ENCODE results near the gene MPV17L2. TPM values are rescaled to one million over a fixed set of nuclear protein-coding genes. Genes with fewer than 3 reads are reported as not detected.

Gene MPV17L2
- total and polyA plus RNA-seq, 10 of the 15 experiments (the other 5 are each of a cell fraction or from before 2014, with no cell fraction given), result 5.1 to 57.2 (median 22.9) TPM

- TF ChIP-seq, protein P1, sequence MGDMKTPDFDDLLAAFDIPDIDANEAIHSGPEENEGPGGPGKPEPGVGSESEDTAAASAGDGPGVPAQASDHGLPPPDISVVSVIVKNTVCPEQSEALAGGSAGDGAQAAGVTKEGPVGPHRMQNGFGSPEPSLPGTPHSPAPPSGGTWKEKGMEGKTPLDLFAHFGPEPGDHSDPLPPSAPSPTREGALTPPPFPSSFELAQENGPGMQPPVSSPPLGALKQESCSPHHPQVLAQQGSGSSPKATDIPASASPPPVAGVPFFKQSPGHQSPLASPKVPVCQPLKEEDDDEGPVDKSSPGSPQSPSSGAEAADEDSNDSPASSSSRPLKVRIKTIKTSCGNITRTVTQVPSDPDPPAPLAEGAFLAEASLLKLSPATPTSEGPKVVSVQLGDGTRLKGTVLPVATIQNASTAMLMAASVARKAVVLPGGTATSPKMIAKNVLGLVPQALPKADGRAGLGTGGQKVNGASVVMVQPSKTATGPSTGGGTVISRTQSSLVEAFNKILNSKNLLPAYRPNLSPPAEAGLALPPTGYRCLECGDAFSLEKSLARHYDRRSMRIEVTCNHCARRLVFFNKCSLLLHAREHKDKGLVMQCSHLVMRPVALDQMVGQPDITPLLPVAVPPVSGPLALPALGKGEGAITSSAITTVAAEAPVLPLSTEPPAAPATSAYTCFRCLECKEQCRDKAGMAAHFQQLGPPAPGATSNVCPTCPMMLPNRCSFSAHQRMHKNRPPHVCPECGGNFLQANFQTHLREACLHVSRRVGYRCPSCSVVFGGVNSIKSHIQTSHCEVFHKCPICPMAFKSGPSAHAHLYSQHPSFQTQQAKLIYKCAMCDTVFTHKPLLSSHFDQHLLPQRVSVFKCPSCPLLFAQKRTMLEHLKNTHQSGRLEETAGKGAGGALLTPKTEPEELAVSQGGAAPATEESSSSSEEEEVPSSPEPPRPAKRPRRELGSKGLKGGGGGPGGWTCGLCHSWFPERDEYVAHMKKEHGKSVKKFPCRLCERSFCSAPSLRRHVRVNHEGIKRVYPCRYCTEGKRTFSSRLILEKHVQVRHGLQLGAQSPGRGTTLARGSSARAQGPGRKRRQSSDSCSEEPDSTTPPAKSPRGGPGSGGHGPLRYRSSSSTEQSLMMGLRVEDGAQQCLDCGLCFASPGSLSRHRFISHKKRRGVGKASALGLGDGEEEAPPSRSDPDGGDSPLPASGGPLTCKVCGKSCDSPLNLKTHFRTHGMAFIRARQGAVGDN (IDR thresholded peaks at IDR 0.05), result peak; percentile 39
- TF ChIP-seq RUNX3 (IDR thresholded peaks at IDR 0.05; ENCODE audit: low read length) (peak; percentile 37; the same call in 1 of the 2 replicates), ZNF217 (IDR thresholded peaks at IDR 0.05) (no peak), TAF1 (IDR thresholded peaks at IDR 0.05; ENCODE audit: borderline replicate concordance, low read depth, low read length) (no peak), TCF12 (IDR thresholded peaks at IDR 0.05; ENCODE audit: low read depth, low read length) (no peak), MTA3 (IDR thresholded peaks at IDR 0.05; ENCODE audit: borderline replicate concordance, low read length) (no peak), YY1 (IDR thresholded peaks at IDR 0.05; ENCODE audit: low read depth, low read length) (peak; percentile 49; the same call in 1 of the 2 replicates), TBL1XR1 (IDR thresholded peaks at IDR 0.05; ENCODE audit: low read depth, low read length) (0 out of 2 replicates have a peak, but pooled peaks have one; percentile 15), ZSCAN29 (IDR thresholded peaks at IDR 0.05) (no peak), ZNF207 (IDR thresholded peaks at IDR 0.05; ENCODE audit: borderline replicate concordance) (peak; percentile 49; the same call in 1 of the 2 replicates), MXI1 (IDR thresholded peaks at IDR 0.05; ENCODE audit: low read depth, low read length) (0 out of 2 replicates have a peak, but pooled peaks have one; percentile 25), CHD2 (IDR thresholded peaks at IDR 0.05; ENCODE audit: borderline replicate concordance, low read depth, low read length) (0 out of 2 replicates have a peak, but pooled peaks have one; percentile 24), WRNIP1 (IDR thresholded peaks at IDR 0.05; ENCODE audit: borderline replicate concordance, low read depth, low read length) (peak; percentile 72; the same call in 1 of the 2 replicates), ESRRA (IDR thresholded peaks at IDR 0.05; ENCODE audit: low read length) (no peak), CTCF (IDR thresholded peaks at IDR 0.05 in 2 of 3, conservative IDR thresholded peaks at IDR 0.05 in 1 of 3; ENCODE audit: control insufficient read depth in 2 of 3, extremely low read depth in 1 of 3, insufficient read depth in 1 of 3, low read depth in 3 of 3, low read length in 3 of 3) (peak; percentile 87 to 90 (median 87)), SMC3 (IDR thresholded peaks at IDR 0.05; ENCODE audit: borderline replicate concordance, low read length) (peak; percentile 83), SKIL (IDR thresholded peaks at IDR 0.05; ENCODE audit: low read depth, poor library complexity, severe bottlenecking) (peak; percentile 23), LARP7 (IDR thresholded peaks at IDR 0.05) (no peak)
- TF ChIP-seq, protein P2, sequence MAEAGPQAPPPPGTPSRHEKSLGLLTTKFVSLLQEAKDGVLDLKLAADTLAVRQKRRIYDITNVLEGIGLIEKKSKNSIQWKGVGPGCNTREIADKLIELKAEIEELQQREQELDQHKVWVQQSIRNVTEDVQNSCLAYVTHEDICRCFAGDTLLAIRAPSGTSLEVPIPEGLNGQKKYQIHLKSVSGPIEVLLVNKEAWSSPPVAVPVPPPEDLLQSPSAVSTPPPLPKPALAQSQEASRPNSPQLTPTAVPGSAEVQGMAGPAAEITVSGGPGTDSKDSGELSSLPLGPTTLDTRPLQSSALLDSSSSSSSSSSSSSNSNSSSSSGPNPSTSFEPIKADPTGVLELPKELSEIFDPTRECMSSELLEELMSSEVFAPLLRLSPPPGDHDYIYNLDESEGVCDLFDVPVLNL (IDR thresholded peaks at IDR 0.05; ENCODE audit: low read depth, low read length), result no peak
Measured at GRCh38 chr19:18167975-18168645, 24.9 kb upstream of the MPV17L2 start (continued).

All from GM12878 (cell line).